GM23248 (cell line): ENCODE measurements around the gene MEST.

Experiments
- EZH2 ChIP-seq: fragments of 200-600 bp; sonication (generic); IDR thresholded peaks from 2 replicates; pipeline ENCODE4 v1.6.1; 2018; ENCODE audit warnings: antibody characterized with exemption, mild to moderate bottlenecking; ENCODE audit not compliant: insufficient read depth, poor library complexity, severe bottlenecking
- EZH2phosphoT487 ChIP-seq: fragments of 200-600 bp; sonication (generic); IDR thresholded peaks from 2 replicates; pipeline ENCODE4 v1.6.1; 2018; ENCODE audit warnings: antibody characterized with exemption, moderate library complexity, mild to moderate bottlenecking, low read depth; ENCODE audit not compliant: insufficient read depth

DNA sequence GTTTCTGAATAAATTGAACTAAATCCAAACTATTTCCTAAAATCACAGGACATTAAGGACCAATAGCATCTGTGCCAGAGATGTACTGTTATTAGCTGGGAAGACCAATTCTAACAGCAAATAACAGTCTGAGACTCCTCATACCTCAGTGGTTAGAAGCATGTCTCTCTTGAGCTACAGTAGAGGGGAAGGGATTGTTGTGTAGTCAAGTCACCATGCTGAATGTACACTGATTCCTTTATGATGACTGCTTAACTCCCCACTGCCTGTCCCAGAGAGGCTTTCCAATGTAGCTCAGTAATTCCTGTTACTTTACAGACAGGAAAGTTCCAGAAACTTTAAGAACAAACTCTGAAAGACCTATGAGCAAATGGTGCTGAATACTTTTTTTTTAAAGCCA lies 13.9 kb downstream of the MEST start:
- TF ChIP-seq EZH2 (no peak), EZH2phosphoT487 (no peak)
